ENCODE measurements around the gene RBM47. TPM values are rescaled to one million over a fixed set of nuclear protein-coding genes. Genes with fewer than 3 reads are reported as not detected.
A peak's percentile ranks its signal among the peaks of the same experiment; 100 is the strongest.

RBM47 gene
- total RNA-seq, 1 experiment from 2014 or later, result 70.3 TPM

GRCh38 chr4:40632080-40632479, 2.4 kb upstream of the RBM47 start:
- H3K9me3 Mint-ChIP-seq, result no peaks in the 10 kb centered on the region
- peaks cover 2% of the 10 kb centered on the region; the same call in 1 of the 2 replicates for H3K4me1 ChIP-seq (ENCODE audit: insufficient read depth, low read length)
- peak overlapping the region in 1 of 3 experiments; percentile 72; a peak in 1 of 7 replicates for H3K27ac Mint-ChIP-seq
- no peak overlapping the region for H2AFZ ChIP-seq (ENCODE audit: low read length)
- H2BK20ac ChIP-seq (ENCODE audit: low read depth, low read length, poor library complexity, severe bottlenecking), result no peak overlapping the region
- no peak overlapping the region for H2BK120ac ChIP-seq (ENCODE audit: low read depth, low read length, poor library complexity, severe bottlenecking)
- no peaks in the 10 kb centered on the region; the same call in 1 of the 2 replicates for H3K27me3 Mint-ChIP-seq (ENCODE audit: low read depth)
- no peak overlapping the region for H3K23ac ChIP-seq (ENCODE audit: insufficient read length, low read depth, low read length)
- peaks cover 0 to 6% (median 3%) of the 10 kb centered on the region in 3 experiments; a peak in 3 of 7 replicates for H3K36me3 Mint-ChIP-seq (ENCODE audit: insufficient read depth in 1 of 3, low read depth in 3 of 3)
- peaks cover 10% of the 10 kb centered on the region; the same call in 1 of the 2 replicates for H3K79me2 ChIP-seq (ENCODE audit: insufficient read depth, low read length)
- DNase-seq, result no peak
- H3K4me3 Mint-ChIP-seq, result peak overlapping the region in 1 of 2 experiments; percentile 56; a peak in 1 of 5 replicates
- peaks cover 13% of the 10 kb centered on the region for H3K23me2 ChIP-seq (ENCODE audit: insufficient read length, low read depth, low read length, poor library complexity, severe bottlenecking)
- H3K14ac ChIP-seq (ENCODE audit: insufficient read depth, low read length), result no peak overlapping the region
- no peak overlapping the region for H2BK12ac ChIP-seq (ENCODE audit: insufficient read length, low read depth, low read length)
- no peaks in the 10 kb centered on the region for H4K20me1 ChIP-seq (ENCODE audit: control insufficient read depth, insufficient read depth, insufficient read length)
- peaks cover 30 to 31% of the 10 kb centered on the region in 2 experiments for H3K4me1 Mint-ChIP-seq
- no peak overlapping the region for H2BK5ac ChIP-seq (ENCODE audit: insufficient read length, low read length)
- H3T11ph ChIP-seq (ENCODE audit: low read length), result no peak overlapping the region
- no peak overlapping the region for H4K91ac ChIP-seq (ENCODE audit: insufficient read length, low read depth, low read length)
- H4K8ac ChIP-seq (replicated peaks; ENCODE audit: insufficient read length, low read depth, low read length), result no peak overlapping the region
- H3K27ac ChIP-seq (ENCODE audit: insufficient read length, low read depth, low read length), result no peak overlapping the region
- H3K56ac ChIP-seq (ENCODE audit: insufficient read length, low read depth, low read length), result no peak overlapping the region
- no peak overlapping the region for H3K18ac ChIP-seq (ENCODE audit: insufficient read length, low read depth, low read length)
- no peak overlapping the region for H3K4me2 ChIP-seq (ENCODE audit: insufficient read depth, insufficient read length, low read length)
- no peak overlapping the region for H4K5ac ChIP-seq (ENCODE audit: insufficient read length, low read depth, low read length)
- no peak overlapping the region for H2BK15ac ChIP-seq (ENCODE audit: low read depth, low read length)
- WGBS (ENCODE audit: extremely low coverage, insufficient read length, low lambda C conversion rate), result no CpG with 5 or more reads among the region's 5 CpGs
- H3K27me3 ChIP-seq (ENCODE audit: insufficient read depth, low read length), result no peaks in the 10 kb centered on the region
- no peak overlapping the region for H2AK5ac ChIP-seq (ENCODE audit: insufficient read length, low read length)
- no peaks in the 10 kb centered on the region for H3K79me1 ChIP-seq (ENCODE audit: insufficient read depth, low read depth, low read length, poor library complexity, severe bottlenecking)
- H3K9ac ChIP-seq (ENCODE audit: extremely low read depth, insufficient read length, low read length), result no peak overlapping the region
- TF ChIP-seq CTCF (conservative IDR thresholded peaks at IDR 0.05), result no peak
- H3K9me3 ChIP-seq (ENCODE audit: control insufficient read depth, low read depth, low read length), result no peaks in the 10 kb centered on the region
- no peak overlapping the region for H3K4ac ChIP-seq (ENCODE audit: low read depth, low read length)

All from H9 (cell line).